Smooth muscle cell (in vitro differentiated cells): ENCODE data around the gene SIVA1. TPM values are rescaled to one million over a fixed set of nuclear protein-coding genes. Genes with fewer than 3 reads are reported as not detected.

Experiments used
- DNase-seq: peaks from one replicate; lab custom pipeline; 2025; ENCODE audit not compliant: unreplicated experiment; lab: John Stamatoyannopoulos, UW
- H2AFZ ChIP-seq: fragments of 200-600 bp; sonication (generic); 2 replicates; pipeline ENCODE4 v1.6.0; 2016; ENCODE audit warnings: antibody characterized with exemption, low read depth, mild to moderate bottlenecking
- H3F3A ChIP-seq: fragments of 200-600 bp; sonication (generic); 2 replicates; pipeline ENCODE4 v1.6.0; 2017; ENCODE audit warnings: antibody characterized with exemption, low read depth
- H3K27ac ChIP-seq: fragments of 200-600 bp; sonication (generic); 2 replicates; pipeline ENCODE4 v1.5.1; 2016; ENCODE audit warnings: low read depth, mild to moderate bottlenecking
- H3K27me3 ChIP-seq: fragments of 200-600 bp; sonication (generic); 2 replicates; pipeline ENCODE4 v1.6.1; 2016; ENCODE audit warnings: low read depth, mild to moderate bottlenecking
- H3K36me3 ChIP-seq: fragments of 200-600 bp; sonication (generic); 2 replicates; pipeline ENCODE4 v1.5.1; 2016; ENCODE audit warnings: low read depth
- H3K4me1 ChIP-seq: fragments of 200-600 bp; sonication (generic); 2 replicates; pipeline ENCODE4 v1.5.1; 2016; ENCODE audit warnings: low read depth
- H3K4me2 ChIP-seq: fragments of 200-600 bp; sonication (generic); 2 replicates; pipeline ENCODE4 v1.6.0; 2016; ENCODE audit warnings: mild to moderate bottlenecking
- H3K4me3 ChIP-seq: fragments of 200-600 bp; sonication (generic); 2 replicates; pipeline ENCODE4 v1.5.1; 2016; ENCODE audit warnings: mild to moderate bottlenecking
- H3K79me2 ChIP-seq: fragments of 200-600 bp; sonication (generic); 2 replicates; pipeline ENCODE4 v1.6.0; 2016; ENCODE audit warnings: low read depth, mild to moderate bottlenecking
- H3K9ac ChIP-seq: fragments of 200-600 bp; sonication (generic); 2 replicates; pipeline ENCODE4 v1.6.0; 2016; ENCODE audit warnings: low read depth
- H3K9me3 ChIP-seq: fragments of 200-600 bp; sonication (generic); replicated peaks from 2 replicates; pipeline ENCODE4 v1.5.1; 2016; ENCODE audit warnings: low read depth
- H4K20me1 ChIP-seq: fragments of 200-600 bp; sonication (generic); 2 replicates; pipeline ENCODE4 v1.6.0; 2016; ENCODE audit warnings: low read depth
- WGBS: methylation state at CpG from one replicate; pipeline ENCODE4 v1.1.7; 2016; ENCODE audit warnings: low lambda C conversion rate; 5-methylcytosine and 5-hydroxymethylcytosine counted together
- polyA plus RNA-seq: library from polyadenylated mRNA; unstranded; fragments of >200 nt; fragmentation: Nextera tagmentation; extraction: Ambion mirVana; gene quantifications from 2 replicates; pipeline ENCODE4 v1.2.1, GENCODE V29; 2016
- total RNA-seq: library from RNA; depleted of rRNA; stranded (reverse); fragments of >200 nt; gene quantifications from 2 replicates; pipeline ENCODE4 v1.2.3, GENCODE V29; 2014
- TF ChIP-seq, protein P1 (sequence below): fragments of 200-600 bp; sonication (generic); IDR thresholded peaks from 2 replicates; pipeline ENCODE4 v1.5.1; 2017; ENCODE audit warnings: borderline replicate concordance, mild to moderate bottlenecking, antibody characterized with exemption; ENCODE audit not compliant: insufficient read depth, poor library complexity, severe bottlenecking

SIVA1 gene
- total and polyA plus RNA-seq, 2 experiments from 2014 or later, result 78.5 to 118 TPM

DNA sequence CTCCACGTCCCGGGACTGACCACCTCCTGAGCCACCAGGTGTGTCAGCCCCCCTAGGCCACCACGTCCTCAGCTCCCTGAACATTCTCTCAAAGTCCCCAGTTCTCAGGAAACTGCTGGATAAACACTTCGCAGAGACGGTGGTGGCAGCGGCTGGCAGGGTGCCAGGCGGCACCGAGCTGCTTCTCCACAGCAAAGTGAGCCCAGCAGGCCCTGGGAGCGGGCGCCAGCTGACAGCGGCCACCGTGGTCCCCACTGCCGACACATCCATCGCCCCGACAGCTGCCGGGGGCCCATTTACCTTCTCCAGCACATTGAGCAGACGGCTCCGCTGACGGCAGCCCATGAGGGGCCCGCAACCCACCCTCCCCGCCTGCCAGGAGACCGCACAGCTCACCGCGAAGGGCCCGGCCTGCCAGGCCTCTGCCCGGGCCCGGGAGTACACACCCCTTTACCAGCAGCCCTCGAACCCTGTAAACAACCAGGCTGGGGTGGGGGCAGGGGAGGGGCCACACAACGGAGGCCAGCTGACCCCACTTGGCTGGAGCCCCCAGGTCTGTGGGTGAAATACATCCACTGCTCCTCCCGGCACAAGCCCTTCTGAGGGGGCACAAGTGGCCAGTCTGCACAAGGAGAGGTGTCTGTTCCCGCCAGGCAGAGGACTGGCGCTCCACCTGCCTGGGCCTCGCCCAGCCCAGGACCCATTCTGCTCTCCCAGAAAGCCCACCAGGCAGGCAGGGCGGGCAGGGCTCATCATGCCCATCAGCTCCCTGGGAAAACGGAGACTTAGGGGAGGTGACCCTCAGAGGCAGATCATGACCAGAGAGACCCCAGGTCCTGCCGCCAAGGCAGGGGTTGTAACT, 32.1 kb downstream of the SIVA1 start:
- Histone ChIP-seq H3K9me3 (no peaks in the 10 kb centered on the region), H3K27me3 (no peaks in the 10 kb centered on the region), H3K4me3 (no peak overlapping the region), H3K9ac (no peak overlapping the region), H3K79me2 (peaks cover 31% of the 10 kb centered on the region), H2AFZ (no peak overlapping the region), H3K4me2 (no peak overlapping the region), H4K20me1 (peaks cover 97% of the 10 kb centered on the region), H3K36me3 (no peaks in the 10 kb centered on the region), H3K4me1 (no peaks in the 10 kb centered on the region), H3K27ac (no peak overlapping the region), H3F3A (no peaks in the 10 kb centered on the region)
- WGBS, result 96% methylated on average over 26 of the region's 36 CpGs
- no peak for DNase-seq
- TF ChIP-seq, protein P1, sequence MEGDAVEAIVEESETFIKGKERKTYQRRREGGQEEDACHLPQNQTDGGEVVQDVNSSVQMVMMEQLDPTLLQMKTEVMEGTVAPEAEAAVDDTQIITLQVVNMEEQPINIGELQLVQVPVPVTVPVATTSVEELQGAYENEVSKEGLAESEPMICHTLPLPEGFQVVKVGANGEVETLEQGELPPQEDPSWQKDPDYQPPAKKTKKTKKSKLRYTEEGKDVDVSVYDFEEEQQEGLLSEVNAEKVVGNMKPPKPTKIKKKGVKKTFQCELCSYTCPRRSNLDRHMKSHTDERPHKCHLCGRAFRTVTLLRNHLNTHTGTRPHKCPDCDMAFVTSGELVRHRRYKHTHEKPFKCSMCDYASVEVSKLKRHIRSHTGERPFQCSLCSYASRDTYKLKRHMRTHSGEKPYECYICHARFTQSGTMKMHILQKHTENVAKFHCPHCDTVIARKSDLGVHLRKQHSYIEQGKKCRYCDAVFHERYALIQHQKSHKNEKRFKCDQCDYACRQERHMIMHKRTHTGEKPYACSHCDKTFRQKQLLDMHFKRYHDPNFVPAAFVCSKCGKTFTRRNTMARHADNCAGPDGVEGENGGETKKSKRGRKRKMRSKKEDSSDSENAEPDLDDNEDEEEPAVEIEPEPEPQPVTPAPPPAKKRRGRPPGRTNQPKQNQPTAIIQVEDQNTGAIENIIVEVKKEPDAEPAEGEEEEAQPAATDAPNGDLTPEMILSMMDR, result no peak

DNA sequence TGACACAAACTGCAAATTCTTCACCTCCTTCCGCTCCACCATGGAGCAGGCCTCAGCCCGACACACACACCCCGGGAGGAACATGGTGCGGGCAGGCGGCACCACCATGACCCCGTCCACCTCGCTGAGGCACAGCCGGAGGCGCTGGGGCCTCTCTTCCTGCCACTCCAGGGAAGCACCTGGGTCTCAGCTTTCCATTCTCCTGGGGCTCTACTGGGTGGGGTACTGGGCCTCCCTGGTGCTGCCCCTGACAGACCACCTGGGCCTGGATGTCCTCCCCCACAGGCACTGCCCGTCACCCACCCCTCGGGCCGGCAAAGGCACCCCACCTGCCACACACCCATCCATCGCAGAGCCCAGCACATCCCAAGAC, 32.7 kb downstream of the SIVA1 start:
- TF ChIP-seq, protein P1, result no peak
- Histone ChIP-seq H3K4me3 (no peak overlapping the region), H3F3A (no peaks in the 10 kb centered on the region), H3K27ac (no peak overlapping the region), H3K27me3 (no peaks in the 10 kb centered on the region), H3K9me3 (no peaks in the 10 kb centered on the region), H3K4me1 (no peaks in the 10 kb centered on the region), H3K9ac (no peak overlapping the region), H3K79me2 (peaks cover 37% of the 10 kb centered on the region), H2AFZ (no peak overlapping the region), H3K36me3 (no peaks in the 10 kb centered on the region), H4K20me1 (peaks cover 97% of the 10 kb centered on the region), H3K4me2 (no peak overlapping the region)
- WGBS, result 93% methylated on average over 9 of the region's 13 CpGs
- no peak for DNase-seq

DNA sequence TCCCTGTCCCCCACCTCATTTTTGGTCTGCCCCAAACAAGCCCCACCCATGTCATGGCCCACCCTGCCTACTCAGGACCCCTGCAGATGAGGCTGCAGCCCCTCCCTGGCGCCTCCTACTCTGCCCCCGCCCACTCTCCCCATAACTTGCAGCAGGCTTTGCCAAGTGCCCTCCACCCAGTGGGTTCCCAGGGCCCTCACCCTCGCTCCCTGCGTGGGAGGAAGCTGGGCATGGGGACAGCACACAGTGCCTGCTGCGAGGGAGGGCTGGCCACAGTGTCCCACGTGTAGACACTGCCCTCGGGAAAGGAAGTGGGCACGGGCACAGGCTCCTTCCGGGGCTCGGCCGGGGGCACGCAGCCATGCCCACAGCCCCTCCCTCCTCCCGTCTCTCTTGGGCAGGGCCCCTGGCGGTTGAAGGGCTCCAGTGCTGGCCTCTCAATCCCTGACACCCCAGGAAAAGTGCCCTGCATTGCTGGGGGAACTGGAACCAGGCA, 33.2 kb downstream of the SIVA1 start:
- Histone ChIP-seq H3K9me3 (no peaks in the 10 kb centered on the region), H4K20me1 (peaks cover 97% of the 10 kb centered on the region), H2AFZ (no peak overlapping the region), H3K4me1 (no peaks in the 10 kb centered on the region), H3K27me3 (no peaks in the 10 kb centered on the region), H3K9ac (no peak overlapping the region), H3F3A (no peaks in the 10 kb centered on the region), H3K36me3 (no peaks in the 10 kb centered on the region), H3K4me2 (no peak overlapping the region), H3K27ac (no peak overlapping the region), H3K4me3 (no peak overlapping the region), H3K79me2 (peaks cover 41% of the 10 kb centered on the region)
- WGBS, result 96% methylated on average over 7 of the region's 14 CpGs
- TF ChIP-seq, protein P1, result no peak
- no peak for DNase-seq
